Testis (tissue), 2 donors: ENCODE data around the gene NAE1.

ENCODE experiments used
- POLR2A ChIP-seq: fragments of 450-650 bp; IDR thresholded peaks from one replicate; pipeline ENCODE4 v1.6.1; 2017; ENCODE audit warnings: antibody characterized with exemption, mild to moderate bottlenecking, moderate library complexity
- TF ChIP-seq, protein P1 (sequence below), 3 experiments: fragments of 450-650 bp in 2 of 3; fragments of 200-600 bp in 1 of 3; sonication (generic) in 1 of 3; IDR thresholded peaks; one replicate each; pipeline ENCODE4 v1.5.1; 2016 to 2019; ENCODE audit warnings: antibody characterized with exemption in 3 of 3, mild to moderate bottlenecking in 2 of 3, moderate library complexity in 1 of 3

DNA sequence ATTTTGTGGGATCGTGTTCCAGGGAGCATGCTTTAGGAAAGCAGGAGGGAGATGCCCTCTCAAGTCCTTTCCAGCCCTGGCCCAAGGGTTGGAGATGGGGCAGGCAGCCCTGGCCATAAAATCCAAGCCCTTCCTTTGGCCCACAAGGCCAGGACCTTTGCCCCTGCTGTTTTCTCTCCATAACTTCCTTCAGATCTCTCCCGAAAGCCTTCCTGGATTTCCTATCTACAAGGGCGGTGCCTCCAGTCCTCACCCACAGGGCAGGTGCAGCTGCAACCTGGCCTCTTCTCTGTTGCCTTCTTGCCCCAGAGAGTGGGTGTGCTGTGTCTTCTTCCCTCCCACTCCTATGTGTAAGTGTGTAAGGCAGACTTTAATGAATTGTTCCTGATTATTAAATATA is 41.1 kb upstream of the NAE1 start:
- TF ChIP-seq POLR2A: no peak
- TF ChIP-seq, protein P1, sequence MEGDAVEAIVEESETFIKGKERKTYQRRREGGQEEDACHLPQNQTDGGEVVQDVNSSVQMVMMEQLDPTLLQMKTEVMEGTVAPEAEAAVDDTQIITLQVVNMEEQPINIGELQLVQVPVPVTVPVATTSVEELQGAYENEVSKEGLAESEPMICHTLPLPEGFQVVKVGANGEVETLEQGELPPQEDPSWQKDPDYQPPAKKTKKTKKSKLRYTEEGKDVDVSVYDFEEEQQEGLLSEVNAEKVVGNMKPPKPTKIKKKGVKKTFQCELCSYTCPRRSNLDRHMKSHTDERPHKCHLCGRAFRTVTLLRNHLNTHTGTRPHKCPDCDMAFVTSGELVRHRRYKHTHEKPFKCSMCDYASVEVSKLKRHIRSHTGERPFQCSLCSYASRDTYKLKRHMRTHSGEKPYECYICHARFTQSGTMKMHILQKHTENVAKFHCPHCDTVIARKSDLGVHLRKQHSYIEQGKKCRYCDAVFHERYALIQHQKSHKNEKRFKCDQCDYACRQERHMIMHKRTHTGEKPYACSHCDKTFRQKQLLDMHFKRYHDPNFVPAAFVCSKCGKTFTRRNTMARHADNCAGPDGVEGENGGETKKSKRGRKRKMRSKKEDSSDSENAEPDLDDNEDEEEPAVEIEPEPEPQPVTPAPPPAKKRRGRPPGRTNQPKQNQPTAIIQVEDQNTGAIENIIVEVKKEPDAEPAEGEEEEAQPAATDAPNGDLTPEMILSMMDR (IDR thresholded peaks at IDR 0.05): no peak
